Effector CD8-positive, alpha-beta T cell (primary cell): ENCODE measurements around the gene PRR13.
"Not testable (repeated sequence)": the region's sequence is repeated elsewhere in the genome, so short reads cannot be mapped to it uniquely, and the experiment has no call there.

Experiments
- DNase-seq: peaks from one replicate; lab custom pipeline; 2025; lab: John Stamatoyannopoulos, UW
- total RNA-seq, 4 experiments: gene quantifications; one replicate each; lab custom pipeline; 2026; lab: John Stamatoyannopoulos, UW

PRR13 gene
- 27.1 to 43.8 (median 35.6) reads per million in 4 experiments for total RNA-seq

- peak; percentile 96 for DNase-seq
Measured at GRCh38 chr12:53441040-53441833, at the start of gene PRR13. Gene PRR13, plus strand, starts transcription at chr12:53441734. Its CDS starts 981 bp downstream, at chr12:53442715.

DNA sequence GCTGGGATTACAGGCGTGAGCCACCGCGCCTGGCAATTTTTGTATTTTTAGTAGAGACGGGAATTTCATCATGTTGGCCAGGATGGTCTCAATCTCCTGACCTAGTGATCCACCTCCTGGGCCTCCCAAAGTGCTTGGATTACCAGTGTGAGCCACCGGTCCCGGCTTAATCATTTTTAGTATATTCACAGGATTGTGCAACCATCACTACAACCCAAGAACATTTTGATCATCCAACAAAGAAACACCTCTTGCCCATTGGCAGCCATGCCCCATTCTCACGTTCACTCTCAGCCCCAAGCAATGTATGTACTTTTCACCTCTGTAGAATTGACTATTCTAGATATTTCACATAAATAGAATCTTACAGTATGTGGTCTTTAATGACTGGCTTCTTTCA is 41.6 kb upstream of the PRR13 start:
- DNase-seq = no peak

DNA sequence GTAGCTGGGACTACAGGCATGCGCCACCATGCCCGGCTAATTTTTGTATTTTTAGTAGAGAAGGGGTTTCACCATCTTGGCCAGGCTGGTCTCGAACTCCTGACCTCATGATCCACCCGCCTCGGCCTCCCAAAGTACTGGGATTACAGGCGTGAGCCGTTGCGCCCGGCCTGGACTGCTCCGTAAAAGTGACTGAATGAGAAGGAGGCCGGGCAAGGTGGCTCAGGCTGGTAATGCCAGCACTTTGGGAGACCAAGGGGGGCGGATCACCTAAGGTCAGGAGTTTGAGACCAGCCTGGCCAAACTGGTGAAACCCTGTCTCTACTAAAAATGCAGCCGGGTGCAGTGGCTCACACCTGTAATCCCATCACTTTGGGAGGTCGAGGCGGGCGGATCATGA is 39.2 kb upstream of the PRR13 start:
- not testable (repeated sequence) for DNase-seq

- DNase-seq = no peak
Measured at GRCh38 chr12:53402871-53403270, 38.7 kb upstream of the PRR13 start.

GRCh38 chr12:53410951-53411350 is 30.6 kb upstream of the PRR13 start:
- DNase-seq = no peak

DNA sequence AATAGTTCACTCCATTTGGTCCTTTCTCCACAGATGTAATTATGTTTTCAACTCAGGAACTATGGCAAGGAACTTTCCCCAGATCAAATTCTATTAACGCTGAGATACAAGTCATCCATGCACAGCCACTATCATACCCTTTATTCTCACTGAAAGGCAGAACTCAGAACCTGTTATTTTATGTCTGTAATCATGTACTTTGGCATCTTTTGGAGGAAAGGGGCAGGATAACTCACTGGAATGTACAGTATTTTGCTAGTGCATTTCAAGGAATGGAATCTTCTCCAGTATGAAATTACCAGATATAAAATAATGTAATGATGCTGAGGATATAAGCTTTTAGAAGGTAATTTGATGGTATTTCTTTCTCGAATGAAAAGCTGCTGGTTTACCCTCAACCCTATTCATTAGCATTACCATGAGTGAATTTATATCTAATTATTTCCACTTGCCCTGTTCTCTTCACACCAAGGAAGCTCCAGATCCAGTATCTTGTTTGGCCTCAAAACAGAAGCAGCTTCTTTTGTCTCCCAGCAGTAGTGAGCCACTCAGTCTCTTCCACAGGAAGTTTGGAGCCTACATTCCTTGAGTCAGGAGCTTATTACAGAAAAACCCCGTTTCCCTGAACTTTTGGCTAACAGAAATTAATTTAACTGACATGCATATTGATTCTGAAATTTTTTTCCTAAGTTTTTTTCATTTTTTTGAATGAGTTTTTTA is 27.9 kb upstream of the PRR13 start:
- no peak for DNase-seq

DNA sequence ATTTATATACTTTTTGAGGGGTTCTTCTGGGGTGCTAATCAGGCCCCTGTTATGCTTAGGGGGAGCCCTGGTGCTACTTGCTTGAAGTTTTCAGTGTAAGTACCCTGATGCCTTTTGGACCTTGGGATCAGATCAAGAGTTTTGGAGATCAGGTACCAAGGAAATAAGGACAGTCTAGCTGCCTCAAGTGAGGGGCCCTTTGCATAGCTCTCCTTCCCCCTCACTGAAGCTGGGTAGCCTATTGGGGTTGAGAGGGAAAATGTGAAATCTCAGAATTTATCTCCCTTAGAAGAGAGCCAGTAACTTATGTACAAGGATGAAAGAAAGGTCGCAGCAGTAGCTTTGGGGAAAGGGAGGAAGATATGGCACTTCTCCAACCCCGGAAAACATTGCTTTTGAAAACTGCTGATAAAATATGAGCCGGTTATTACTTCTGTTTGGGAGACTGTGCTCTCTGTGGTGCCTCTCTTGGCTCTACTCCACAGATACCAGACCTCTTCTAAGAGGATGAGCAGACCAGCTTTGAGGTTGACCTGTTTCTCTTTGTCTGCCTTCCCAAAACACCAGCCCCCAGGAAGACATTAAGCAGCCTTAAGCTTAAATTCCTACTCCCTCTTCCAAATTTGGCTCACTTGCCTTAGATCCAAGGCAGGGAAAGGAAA is 26.6 kb upstream of the PRR13 start:
- no peak for DNase-seq

GRCh38 chr12:53415752-53416389 is 25.7 kb upstream of the PRR13 start:
- not testable (repeated sequence) for DNase-seq

DNA sequence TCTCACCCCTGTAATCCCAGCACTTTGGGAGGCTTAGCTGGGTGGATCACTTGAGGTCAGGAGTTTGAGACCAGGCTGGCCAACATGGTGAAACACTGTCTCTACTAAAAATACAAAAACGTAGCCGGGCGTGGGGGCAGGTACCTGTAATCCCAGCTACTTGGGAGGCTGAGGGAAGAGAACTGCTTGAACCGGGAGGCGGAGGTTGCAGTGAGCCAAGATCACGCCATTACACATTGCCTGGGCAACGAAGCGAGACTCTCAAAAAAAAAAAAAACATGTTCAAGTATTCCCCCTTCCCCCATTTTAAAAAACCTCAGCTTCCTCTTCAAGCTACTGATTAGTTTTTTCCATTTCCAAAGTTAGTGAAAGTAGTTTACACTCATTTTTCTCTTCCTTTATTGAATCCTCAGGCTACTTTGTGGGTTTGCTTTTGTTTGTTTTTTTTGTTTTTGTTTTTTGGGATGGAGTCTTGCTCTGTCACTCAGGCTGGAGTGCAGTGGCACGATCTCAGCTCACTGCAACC is 24.2 kb upstream of the PRR13 start:
- DNase-seq = not testable (repeated sequence)

GRCh38 chr12:53418221-53418620 is 23.3 kb upstream of the PRR13 start:
- DNase-seq = no peak

- no peak for DNase-seq
Measured at GRCh38 chr12:53419756-53420155, 21.8 kb upstream of the PRR13 start.

DNA sequence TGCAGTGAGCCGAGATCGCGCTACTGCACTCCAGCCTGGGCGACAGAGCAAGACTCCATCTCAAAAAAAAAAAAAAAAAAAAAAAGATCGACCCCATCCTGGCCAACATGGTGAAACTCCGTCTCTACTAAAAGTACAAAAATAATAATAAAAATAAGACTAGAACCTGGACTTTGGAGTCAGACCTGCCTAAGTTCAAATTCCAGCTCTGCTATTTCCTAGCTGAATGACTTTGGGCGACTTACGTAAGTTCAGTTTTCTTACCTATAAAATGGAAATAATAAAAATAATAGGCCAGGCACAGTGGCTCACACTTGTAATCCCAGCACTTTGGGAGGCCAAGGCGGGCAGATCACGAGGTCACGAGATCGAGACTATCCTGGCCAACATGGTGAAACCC is 19.3 kb upstream of the PRR13 start:
- DNase-seq = not testable (repeated sequence)

- DNase-seq = no peak
Measured at GRCh38 chr12:53423597-53423996, 17.9 kb upstream of the PRR13 start, which contains the start of gene AMHR2. Gene AMHR2, plus strand, starts transcription at chr12:53423855. Its CDS starts 80 bp downstream, at chr12:53423935.

- no peak for DNase-seq
Measured at GRCh38 chr12:53424626-53425514, 16.7 kb upstream of the PRR13 start.

DNA sequence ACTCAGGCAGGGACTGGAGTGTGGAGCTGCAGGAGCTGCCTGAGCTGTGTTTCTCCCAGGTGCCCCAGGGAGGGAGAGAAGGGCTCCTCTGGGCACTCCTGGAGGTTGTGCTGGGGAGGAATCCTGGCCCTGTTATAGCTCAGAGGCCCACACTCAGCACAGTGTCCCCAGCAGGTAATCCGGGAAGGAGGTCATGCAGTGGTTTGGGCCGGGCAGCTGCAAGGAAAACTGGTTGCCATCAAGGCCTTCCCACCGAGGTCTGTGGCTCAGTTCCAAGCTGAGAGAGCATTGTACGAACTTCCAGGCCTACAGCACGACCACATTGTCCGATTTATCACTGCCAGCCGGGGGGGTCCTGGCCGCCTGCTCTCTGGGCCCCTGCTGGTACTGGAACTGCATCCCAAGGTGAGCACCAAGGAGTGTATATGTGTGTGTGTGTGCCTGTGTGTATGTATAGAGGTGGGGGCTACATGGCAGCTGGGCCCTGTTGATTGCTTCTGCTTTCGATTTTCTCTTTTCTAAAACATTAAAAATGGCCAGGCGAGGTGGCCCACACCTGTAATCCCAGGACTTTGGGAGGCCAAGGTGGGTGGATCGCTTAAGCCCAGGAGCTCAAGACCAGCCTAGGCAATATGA is 15.9 kb upstream of the PRR13 start:
- no peak for DNase-seq

- DNase-seq = no peak
Measured at GRCh38 chr12:53427905-53428594, 13.5 kb upstream of the PRR13 start.

GRCh38 chr12:53428741-53429140 is 12.8 kb upstream of the PRR13 start:
- DNase-seq = no peak

- DNase-seq = no peak
Measured at GRCh38 chr12:53430116-53430515, 11.4 kb upstream of the PRR13 start.

GRCh38 chr12:53431187-53431586 is 10.3 kb upstream of the PRR13 start:
- DNase-seq = no peak

DNA sequence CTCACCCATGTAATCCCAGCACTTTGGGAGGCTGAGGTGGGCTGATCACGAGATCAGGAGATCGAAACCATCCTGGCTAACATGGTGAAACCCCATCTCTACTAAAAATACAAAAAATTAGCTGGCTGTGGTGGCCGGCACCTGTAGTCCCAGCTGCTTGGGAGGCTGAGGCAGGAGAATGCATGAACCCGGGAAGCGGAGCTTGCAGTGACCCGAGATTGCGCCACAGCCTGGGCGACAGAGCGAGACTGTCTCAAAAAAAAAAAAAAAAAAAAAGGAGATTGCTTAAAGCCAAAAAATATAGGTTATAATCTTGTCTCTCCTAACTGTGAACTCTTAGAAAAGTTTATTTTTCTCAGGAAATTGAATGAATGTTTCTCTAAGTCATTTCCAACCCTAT is 6.2 kb upstream of the PRR13 start:
- not testable (repeated sequence) for DNase-seq
